Measurements from ENCODE around the gene MAPKAPK5. TPM values are rescaled to one million over a fixed set of nuclear protein-coding genes. Genes with fewer than 3 reads are reported as not detected.

The MAPKAPK5 gene
- total and polyA plus RNA-seq, 4 donors = 10.9 to 26.3 (median 12.6) TPM

DNA sequence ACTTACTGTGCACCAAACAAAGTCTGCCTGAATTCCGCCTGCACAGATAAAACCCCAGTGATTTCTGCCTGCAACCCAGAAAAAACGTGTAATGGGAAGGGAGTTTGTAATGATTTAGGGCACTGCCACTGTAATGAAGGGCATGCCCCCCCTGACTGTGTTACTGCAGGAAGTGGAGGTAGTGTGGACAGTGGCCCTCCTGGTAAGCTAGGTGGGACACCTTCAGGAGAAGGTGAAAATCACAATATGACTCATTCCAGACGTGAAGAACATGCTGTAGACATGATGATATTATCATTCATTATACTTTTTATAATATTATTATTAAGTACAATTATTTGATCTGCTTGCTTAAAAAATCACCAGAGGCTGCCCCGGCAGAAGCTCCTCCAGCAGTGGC lies 59.2 kb downstream of the MAPKAPK5 start (continued):
- TF ChIP-seq FOXA1 (IDR thresholded peaks at IDR 0.05) = no peak
- TF ChIP-seq JUND (IDR thresholded peaks at IDR 0.05) = no peak
- TF ChIP-seq, protein P1, sequence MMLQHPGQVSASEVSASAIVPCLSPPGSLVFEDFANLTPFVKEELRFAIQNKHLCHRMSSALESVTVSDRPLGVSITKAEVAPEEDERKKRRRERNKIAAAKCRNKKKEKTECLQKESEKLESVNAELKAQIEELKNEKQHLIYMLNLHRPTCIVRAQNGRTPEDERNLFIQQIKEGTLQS (IDR thresholded peaks at IDR 0.05) = no peak
- TF ChIP-seq, protein P2, sequence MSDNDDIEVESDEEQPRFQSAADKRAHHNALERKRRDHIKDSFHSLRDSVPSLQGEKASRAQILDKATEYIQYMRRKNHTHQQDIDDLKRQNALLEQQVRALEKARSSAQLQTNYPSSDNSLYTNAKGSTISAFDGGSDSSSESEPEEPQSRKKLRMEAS (IDR thresholded peaks at IDR 0.05) = no peak
- no peak for TF ChIP-seq YY1 (IDR thresholded peaks at IDR 0.05)
- no peak for TF ChIP-seq NR2F2 (IDR thresholded peaks at IDR 0.05)

DNA sequence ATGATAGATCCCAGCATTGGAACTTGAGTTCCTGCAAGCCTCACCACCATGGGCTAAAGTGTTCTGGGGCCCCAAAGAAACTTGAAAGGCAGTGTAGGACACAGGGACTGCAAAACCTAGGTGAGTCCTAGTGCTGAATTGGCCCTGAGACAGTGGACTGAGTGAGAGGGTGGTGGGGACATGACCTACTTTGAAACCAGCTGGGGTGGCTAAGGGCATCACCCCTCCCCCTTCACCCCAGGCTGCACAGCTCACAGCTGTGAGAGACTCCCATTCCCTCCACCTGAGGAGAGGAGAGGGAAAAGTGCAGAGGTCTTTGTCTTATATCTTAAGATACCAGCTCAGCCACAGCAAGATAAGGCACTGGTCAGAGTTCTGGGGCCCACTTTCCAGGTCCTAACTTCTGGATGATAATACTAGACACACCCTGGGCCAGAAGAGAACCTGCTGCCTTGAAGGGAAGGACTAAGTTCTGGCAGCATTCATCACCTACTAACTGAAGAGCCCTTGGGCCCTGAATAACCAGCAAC lies 62.5 kb downstream of the MAPKAPK5 start:
- TF ChIP-seq, protein P1 (IDR thresholded peaks at IDR 0.05) = no peak
- DNase-seq (ENCODE audit: low spot score) = no peak
- Histone ChIP-seq H3K9me3 (ENCODE audit: control insufficient read depth in 4 of 4, low read length in 3 of 4) (no peaks in the 10 kb centered on the region), H3K27ac (ENCODE audit: low read depth in 1 of 2, low read length in 2 of 2) (no peak overlapping the region), H3K4me1 (ENCODE audit: control insufficient read depth in 4 of 4, insufficient read depth in 4 of 4, low read length in 3 of 4) (no peaks in the 10 kb centered on the region), H3K4me3 (ENCODE audit: low read depth in 1 of 3, low read length in 3 of 3) (no peak overlapping the region), H3K27me3 (ENCODE audit: control insufficient read depth in 4 of 4, insufficient read depth in 4 of 4, low read length in 3 of 4) (no peaks in the 10 kb centered on the region), H3K9ac (ENCODE audit: low read depth in 1 of 2, low read length in 2 of 2) (no peak overlapping the region), H3K36me3 (ENCODE audit: control insufficient read depth in 4 of 4, insufficient read depth in 3 of 4, low read depth in 1 of 4, low read length in 3 of 4) (peaks cover 0 to 7% (median under 1%) of the 10 kb centered on the region in 4 donors)

DNA sequence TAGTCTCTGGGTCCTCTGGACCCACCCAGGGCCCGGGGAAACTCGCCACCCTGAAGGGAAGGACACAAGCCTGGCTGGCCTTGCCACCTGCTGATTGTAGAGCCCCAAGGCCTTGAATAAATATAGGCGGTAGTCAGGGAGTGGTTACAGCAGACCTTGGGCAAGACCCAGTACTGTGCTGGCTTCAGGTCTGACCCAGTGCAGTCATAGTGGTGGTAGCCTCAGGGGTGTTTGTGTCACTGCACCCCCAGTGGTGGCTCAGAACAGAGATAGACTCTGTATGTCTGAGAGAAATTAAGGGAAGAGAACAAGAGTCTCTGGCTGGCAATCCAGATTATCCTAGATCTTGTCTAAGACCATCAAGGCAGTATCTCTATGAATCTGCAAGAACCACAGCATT lies 63.5 kb downstream of the MAPKAPK5 start:
- TF ChIP-seq HNF4G (IDR thresholded peaks at IDR 0.05) = no peak
- TF ChIP-seq, protein P3, sequence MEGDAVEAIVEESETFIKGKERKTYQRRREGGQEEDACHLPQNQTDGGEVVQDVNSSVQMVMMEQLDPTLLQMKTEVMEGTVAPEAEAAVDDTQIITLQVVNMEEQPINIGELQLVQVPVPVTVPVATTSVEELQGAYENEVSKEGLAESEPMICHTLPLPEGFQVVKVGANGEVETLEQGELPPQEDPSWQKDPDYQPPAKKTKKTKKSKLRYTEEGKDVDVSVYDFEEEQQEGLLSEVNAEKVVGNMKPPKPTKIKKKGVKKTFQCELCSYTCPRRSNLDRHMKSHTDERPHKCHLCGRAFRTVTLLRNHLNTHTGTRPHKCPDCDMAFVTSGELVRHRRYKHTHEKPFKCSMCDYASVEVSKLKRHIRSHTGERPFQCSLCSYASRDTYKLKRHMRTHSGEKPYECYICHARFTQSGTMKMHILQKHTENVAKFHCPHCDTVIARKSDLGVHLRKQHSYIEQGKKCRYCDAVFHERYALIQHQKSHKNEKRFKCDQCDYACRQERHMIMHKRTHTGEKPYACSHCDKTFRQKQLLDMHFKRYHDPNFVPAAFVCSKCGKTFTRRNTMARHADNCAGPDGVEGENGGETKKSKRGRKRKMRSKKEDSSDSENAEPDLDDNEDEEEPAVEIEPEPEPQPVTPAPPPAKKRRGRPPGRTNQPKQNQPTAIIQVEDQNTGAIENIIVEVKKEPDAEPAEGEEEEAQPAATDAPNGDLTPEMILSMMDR (IDR thresholded peaks at IDR 0.05; ENCODE audit: low read depth, low read length, missing input control) = no peak
- TF ChIP-seq, protein P4, sequence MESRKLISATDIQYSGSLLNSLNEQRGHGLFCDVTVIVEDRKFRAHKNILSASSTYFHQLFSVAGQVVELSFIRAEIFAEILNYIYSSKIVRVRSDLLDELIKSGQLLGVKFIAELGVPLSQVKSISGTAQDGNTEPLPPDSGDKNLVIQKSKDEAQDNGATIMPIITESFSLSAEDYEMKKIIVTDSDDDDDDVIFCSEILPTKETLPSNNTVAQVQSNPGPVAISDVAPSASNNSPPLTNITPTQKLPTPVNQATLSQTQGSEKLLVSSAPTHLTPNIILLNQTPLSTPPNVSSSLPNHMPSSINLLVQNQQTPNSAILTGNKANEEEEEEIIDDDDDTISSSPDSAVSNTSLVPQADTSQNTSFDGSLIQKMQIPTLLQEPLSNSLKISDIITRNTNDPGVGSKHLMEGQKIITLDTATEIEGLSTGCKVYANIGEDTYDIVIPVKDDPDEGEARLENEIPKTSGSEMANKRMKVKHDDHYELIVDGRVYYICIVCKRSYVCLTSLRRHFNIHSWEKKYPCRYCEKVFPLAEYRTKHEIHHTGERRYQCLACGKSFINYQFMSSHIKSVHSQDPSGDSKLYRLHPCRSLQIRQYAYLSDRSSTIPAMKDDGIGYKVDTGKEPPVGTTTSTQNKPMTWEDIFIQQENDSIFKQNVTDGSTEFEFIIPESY (IDR thresholded peaks at IDR 0.05) = no peak
- TF ChIP-seq YY1 (IDR thresholded peaks at IDR 0.05) = no peak
- TF ChIP-seq HNF4A (conservative IDR thresholded peaks at IDR 0.05) = no peak
- no peak for TF ChIP-seq EGR1 (IDR thresholded peaks at IDR 0.05; ENCODE audit: low read depth in 2 of 2)
- no peak for TF ChIP-seq RAD21 (IDR thresholded peaks at IDR 0.05)
- TF ChIP-seq, protein P5, sequence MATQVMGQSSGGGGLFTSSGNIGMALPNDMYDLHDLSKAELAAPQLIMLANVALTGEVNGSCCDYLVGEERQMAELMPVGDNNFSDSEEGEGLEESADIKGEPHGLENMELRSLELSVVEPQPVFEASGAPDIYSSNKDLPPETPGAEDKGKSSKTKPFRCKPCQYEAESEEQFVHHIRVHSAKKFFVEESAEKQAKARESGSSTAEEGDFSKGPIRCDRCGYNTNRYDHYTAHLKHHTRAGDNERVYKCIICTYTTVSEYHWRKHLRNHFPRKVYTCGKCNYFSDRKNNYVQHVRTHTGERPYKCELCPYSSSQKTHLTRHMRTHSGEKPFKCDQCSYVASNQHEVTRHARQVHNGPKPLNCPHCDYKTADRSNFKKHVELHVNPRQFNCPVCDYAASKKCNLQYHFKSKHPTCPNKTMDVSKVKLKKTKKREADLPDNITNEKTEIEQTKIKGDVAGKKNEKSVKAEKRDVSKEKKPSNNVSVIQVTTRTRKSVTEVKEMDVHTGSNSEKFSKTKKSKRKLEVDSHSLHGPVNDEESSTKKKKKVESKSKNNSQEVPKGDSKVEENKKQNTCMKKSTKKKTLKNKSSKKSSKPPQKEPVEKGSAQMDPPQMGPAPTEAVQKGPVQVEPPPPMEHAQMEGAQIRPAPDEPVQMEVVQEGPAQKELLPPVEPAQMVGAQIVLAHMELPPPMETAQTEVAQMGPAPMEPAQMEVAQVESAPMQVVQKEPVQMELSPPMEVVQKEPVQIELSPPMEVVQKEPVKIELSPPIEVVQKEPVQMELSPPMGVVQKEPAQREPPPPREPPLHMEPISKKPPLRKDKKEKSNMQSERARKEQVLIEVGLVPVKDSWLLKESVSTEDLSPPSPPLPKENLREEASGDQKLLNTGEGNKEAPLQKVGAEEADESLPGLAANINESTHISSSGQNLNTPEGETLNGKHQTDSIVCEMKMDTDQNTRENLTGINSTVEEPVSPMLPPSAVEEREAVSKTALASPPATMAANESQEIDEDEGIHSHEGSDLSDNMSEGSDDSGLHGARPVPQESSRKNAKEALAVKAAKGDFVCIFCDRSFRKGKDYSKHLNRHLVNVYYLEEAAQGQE (IDR thresholded peaks at IDR 0.05) = no peak
- no peak for TF ChIP-seq FOXA2 (IDR thresholded peaks at IDR 0.05)
- TF ChIP-seq GABPA (IDR thresholded peaks at IDR 0.05 in 1 of 2, conservative IDR thresholded peaks at IDR 0.05 in 1 of 2) = no peak
- TF ChIP-seq RXRA (IDR thresholded peaks at IDR 0.05) = no peak
- TF ChIP-seq, protein P1 (IDR thresholded peaks at IDR 0.05) = no peak
- no peak for TF ChIP-seq FOXA1 (IDR thresholded peaks at IDR 0.05)
- no peak for TF ChIP-seq NR2F2 (IDR thresholded peaks at IDR 0.05)
- TF ChIP-seq TAF1 (conservative IDR thresholded peaks at IDR 0.05) = no peak
- no peaks in the 10 kb centered on the region for H3K9me3 ChIP-seq (ENCODE audit: control insufficient read depth in 4 of 4, low read length in 3 of 4)
- H3K36me3 ChIP-seq (ENCODE audit: control insufficient read depth in 4 of 4, insufficient read depth in 3 of 4, low read depth in 1 of 4, low read length in 3 of 4) = peaks cover 0 to 5% (median under 1%) of the 10 kb centered on the region in 4 donors
- DNase-seq (ENCODE audit: low spot score) = no peak
- no peaks in the 10 kb centered on the region for H3K27me3 ChIP-seq (ENCODE audit: control insufficient read depth in 4 of 4, insufficient read depth in 4 of 4, low read length in 3 of 4)
- 97% methylated on average over 3 of the region's 3 CpGs for WGBS
- H3K4me1 ChIP-seq (ENCODE audit: control insufficient read depth in 4 of 4, insufficient read depth in 4 of 4, low read length in 3 of 4) = no peaks in the 10 kb centered on the region
- H3K27ac ChIP-seq (ENCODE audit: low read depth in 1 of 2, low read length in 2 of 2) = no peak overlapping the region
- no peak overlapping the region for H3K4me3 ChIP-seq (ENCODE audit: low read depth in 1 of 3, low read length in 3 of 3)
- H3K9ac ChIP-seq (ENCODE audit: low read depth in 1 of 2, low read length in 2 of 2) = no peak overlapping the region
